SKM-1 (cell line): Measurements from ENCODE around the gene HNRNPL.
"Not testable (repeated sequence)": the region's sequence is repeated elsewhere in the genome, so short reads cannot be mapped to it uniquely, and the experiment has no call there.

Experiments
- DNase-seq: peaks from one replicate; lab custom pipeline; 2025; ENCODE audit not compliant: unreplicated experiment; lab: John Stamatoyannopoulos, UW

HNRNPL gene

DNA sequence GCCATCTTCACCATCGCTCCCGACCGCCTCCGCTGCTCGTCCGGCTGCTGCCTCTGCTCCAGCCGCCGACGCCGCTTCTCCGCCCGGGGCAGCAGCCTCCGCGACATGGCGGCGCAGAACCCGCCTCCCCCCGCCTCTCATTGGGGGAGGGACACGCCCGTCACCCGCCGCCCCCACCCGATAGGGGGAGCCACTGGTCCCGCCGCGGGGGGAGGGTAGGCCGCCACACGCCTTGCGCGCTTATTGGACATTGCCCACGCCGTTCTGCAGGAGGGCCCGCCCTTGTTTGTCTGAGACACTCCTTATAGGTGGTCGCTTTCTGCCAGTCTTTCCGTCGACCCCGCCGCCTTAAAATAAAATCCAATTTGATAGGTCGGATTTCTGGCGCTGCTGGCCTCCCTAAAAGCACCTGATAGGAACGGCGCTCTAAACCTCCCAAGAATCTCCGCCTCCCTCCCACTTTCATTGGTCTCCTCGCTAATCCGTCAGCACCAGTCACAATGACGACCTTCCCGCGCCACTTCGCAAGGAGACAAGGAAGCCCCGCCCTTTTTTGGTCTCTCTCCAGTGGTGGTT is at the start of gene HNRNPL:
Gene HNRNPL (minus strand): TSS at position 127 of the 576 bp plus-strand sequence. CDS start 20 bp downstream, at position 107.
- peak; percentile 100 for DNase-seq

DNA sequence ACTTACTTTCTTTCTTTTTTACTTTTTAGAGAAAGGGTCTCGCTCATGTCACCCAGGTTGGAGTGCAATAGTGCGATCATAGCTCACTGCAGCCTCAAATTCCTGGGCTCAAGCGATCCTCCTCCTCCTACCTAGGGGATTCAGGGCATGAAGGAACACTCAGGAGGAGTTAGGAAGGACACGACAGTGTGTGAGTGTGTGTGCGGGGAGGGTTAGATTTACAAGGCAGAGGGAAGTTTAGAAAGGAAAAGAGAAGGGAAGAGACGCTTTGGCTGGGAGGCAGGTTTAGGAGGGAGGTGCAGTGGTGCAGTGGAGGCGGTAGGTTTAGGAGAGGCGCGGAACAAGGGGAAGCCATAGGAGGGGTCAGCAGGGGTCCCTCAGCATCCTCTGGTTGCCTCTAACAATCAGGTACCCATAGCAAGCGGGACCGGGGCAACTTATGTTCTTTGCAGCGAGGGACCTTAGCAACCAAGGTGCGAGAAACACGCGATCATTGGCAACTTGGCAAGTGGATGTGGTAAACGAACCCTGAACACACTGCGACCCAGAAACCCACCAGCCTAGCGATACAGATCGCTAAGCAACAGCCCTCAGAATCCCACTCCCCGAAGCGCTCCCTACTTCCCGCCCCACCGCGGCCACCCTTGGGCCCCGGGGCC is 49.1 kb upstream of the HNRNPL start:
- no peak for DNase-seq

DNA sequence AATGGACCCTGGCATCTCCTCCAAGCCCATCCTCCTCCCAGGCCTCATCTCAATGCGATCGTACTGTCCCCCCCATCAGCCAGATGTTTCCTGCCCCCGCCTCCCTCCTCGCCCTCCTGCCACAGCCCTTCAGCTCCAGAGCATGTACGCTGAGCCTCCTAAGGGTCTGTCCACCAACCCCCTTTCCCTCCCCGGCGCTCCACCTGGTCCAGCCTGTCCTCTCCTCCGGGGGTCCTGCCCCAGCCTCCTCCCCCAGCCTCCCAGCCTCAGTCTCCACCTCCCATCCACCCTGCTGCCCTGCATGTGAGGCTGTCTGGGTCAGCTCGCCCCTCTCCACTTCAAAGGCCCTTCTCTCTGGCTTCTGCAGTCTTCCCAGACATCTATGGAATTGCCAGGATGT is 45.2 kb upstream of the HNRNPL start:
- no peak for DNase-seq

- DNase-seq = no peak
These were observed 43.6 kb upstream of the HNRNPL start for GRCh38 chr19:38893341-38893771.

GRCh38 chr19:38892841-38893240 is 43.1 kb upstream of the HNRNPL start:
- no peak for DNase-seq

DNA sequence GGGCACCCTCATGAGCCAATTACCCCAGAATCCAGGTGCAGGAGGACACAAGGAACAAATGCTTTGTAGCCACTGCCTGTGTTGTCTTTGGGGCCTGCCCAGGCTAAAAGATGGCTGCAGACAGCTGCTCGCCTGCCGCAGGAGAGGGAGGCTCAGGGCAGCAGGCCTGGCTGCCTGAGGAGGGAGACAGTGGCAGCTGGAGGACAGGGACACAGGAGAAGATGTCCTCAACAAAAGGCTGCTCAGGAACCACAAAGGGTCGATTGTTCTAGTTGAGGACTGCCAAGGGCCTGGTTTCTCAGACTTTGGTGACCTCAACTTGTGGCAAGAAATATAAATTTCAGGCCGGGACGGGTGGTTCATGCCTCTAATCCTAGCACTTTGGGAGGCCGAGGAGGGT is 42.0 kb upstream of the HNRNPL start:
- no peak for DNase-seq

GRCh38 chr19:38890686-38891085 is 40.9 kb upstream of the HNRNPL start:
- no peak for DNase-seq

DNA sequence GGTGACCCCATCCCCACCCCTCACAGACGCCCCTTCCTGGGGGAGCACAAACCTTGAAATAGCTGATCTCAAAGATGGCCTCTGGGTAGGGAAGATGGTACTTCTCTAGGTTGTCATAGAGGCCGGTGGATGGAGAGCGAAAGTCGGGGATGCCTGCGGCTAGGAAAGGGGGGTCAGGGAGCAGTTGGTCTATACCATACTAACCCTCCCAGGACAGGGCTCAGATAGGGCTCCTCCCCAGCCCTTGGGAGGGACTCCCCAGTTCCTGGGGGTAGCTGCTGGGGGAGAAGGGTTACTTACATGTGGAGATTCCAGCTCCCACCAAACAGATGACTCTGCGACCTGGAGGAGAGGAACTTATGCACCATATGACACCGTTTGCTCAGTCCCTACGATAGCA is 40.0 kb upstream of the HNRNPL start:
- DNase-seq = no peak

DNA sequence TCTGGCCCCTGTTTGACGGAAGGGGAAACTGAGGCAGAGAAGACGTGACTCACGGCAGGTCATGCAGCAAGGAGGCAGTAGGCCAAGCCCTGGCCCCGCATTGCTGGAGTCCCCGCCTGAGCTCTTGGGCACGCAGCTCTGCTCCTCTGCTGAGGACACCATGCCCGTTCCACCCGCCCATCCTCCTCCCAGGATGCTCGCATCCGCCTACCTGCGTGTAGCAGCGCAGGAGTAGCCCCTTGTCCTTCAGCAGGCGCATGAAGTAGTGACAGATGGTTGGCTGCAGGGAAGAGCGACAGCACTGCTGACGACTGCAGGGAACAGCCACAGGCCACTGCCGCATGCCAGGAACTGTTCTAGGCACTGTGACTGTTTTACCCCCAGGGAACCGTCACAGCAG is 39.1 kb upstream of the HNRNPL start:
- no peak for DNase-seq

- DNase-seq = not testable (repeated sequence)
These were observed 34.9 kb upstream of the HNRNPL start for GRCh38 chr19:38884691-38885090.

GRCh38 chr19:38883286-38883685 is 33.5 kb upstream of the HNRNPL start:
- DNase-seq = no peak

GRCh38 chr19:38880882-38881609 is 31.3 kb upstream of the HNRNPL start:
- no peak for DNase-seq

GRCh38 chr19:38880076-38880881 is 30.5 kb upstream of the HNRNPL start:
- no peak for DNase-seq

- DNase-seq = no peak
These were observed 29.6 kb upstream of the HNRNPL start for GRCh38 chr19:38879400-38879751.

- no peak for DNase-seq
These were observed 29.0 kb upstream of the HNRNPL start for GRCh38 chr19:38878575-38879399.

DNA sequence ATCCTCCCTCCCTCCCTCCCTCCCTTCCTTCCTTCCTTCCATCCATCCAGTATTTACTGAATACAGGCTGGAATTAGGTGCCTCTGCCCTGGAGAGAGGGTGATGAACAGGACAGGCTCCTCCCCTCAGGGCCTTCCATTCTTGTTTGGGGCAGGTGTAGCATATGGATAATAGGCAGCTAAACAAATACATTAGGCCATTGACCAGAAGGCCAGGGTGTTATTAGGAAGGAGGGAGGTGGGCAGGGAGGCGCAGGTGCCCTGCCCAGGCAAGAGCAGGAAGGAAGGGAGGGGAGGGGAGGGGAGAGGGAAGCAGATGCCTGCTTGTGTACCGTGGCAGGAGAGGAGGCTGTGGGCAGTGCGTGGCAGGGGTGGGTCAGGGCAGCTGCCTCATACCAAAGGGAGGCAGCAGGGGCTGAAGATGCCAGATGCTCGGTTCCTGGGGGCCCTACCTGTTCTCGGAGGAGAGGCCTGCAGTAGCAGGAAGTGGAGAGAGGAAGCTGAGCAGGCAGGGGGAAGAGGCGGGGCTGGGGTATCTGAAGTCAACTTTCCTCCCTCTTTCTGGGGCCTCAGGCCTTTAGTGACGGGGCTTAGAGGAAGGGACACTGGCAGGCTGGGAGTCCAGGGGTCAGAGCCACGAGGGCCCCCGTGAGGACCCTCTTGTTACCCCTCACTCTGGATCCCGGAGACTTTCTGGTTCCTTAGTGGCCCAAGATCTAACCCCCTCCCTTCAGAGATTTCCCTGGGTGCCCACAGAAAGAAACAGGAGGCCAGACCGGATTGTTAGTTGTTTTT is 28.2 kb upstream of the HNRNPL start, which contains the start of gene RINL:
Gene RINL (minus strand): TSS at position 495 of the 794 bp plus-strand sequence. CDS start 1,533 bp downstream, outside the sequence.
- peak; percentile 52 for DNase-seq

DNA sequence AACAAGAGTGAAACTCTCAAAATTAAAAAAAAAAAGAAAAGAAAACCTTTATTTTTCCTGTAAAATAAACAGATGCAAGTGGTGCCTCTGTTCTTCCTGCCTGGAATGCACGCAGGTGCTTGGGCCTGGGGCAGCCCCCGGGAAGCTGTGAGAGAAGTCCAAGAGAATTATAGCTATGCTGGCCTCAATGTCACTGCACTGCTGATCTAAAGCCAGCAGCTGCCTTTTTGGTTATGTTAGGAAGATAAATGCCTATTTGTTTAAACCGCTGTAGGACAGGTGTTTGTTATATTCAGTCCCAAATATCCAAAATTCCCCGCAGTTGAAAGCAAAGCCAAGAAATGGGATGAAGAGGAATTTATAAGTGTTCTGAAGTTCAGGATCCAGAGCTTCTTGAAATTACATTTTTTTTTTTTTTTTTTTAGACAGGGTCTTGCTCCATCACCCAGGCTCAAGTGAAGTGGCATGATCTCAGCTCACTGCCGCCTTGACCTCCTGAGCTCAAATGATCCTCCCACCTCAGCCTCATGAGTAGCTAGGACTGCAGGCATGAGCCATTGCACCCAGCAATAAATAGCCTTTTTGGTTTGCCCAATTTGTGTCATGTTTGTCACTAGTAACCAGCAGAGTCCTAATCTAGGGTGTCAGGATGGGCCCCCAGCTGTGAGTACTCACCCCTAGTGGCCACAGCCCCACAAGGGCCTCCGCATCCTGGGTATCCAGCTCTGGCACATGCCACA is 26.0 kb upstream of the HNRNPL start:
- DNase-seq = no peak

GRCh38 chr19:38873400-38873799 is 23.6 kb upstream of the HNRNPL start:
- DNase-seq = not testable (repeated sequence)

GRCh38 chr19:38870612-38871011 is 20.8 kb upstream of the HNRNPL start:
- no peak for DNase-seq
